ENCODE measurements around the gene PCMTD2.

Gene PCMTD2

GRCh38 chr20:64264091-64264490 is 8.5 kb downstream of the PCMTD2 start:
- TF ChIP-seq, protein P1, sequence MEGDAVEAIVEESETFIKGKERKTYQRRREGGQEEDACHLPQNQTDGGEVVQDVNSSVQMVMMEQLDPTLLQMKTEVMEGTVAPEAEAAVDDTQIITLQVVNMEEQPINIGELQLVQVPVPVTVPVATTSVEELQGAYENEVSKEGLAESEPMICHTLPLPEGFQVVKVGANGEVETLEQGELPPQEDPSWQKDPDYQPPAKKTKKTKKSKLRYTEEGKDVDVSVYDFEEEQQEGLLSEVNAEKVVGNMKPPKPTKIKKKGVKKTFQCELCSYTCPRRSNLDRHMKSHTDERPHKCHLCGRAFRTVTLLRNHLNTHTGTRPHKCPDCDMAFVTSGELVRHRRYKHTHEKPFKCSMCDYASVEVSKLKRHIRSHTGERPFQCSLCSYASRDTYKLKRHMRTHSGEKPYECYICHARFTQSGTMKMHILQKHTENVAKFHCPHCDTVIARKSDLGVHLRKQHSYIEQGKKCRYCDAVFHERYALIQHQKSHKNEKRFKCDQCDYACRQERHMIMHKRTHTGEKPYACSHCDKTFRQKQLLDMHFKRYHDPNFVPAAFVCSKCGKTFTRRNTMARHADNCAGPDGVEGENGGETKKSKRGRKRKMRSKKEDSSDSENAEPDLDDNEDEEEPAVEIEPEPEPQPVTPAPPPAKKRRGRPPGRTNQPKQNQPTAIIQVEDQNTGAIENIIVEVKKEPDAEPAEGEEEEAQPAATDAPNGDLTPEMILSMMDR (IDR thresholded peaks at IDR 0.05; ENCODE audit: low read depth, low read length) = no peak
- no peak overlapping the region for H3K4me3 ChIP-seq (ENCODE audit: low read depth, low read length)

GRCh38 chr20:64265201-64265600 is 9.7 kb downstream of the PCMTD2 start:
- TF ChIP-seq, protein P1 (IDR thresholded peaks at IDR 0.05; ENCODE audit: low read depth, low read length) = no peak
- no peak overlapping the region for H3K4me3 ChIP-seq (ENCODE audit: low read depth, low read length)

DNA sequence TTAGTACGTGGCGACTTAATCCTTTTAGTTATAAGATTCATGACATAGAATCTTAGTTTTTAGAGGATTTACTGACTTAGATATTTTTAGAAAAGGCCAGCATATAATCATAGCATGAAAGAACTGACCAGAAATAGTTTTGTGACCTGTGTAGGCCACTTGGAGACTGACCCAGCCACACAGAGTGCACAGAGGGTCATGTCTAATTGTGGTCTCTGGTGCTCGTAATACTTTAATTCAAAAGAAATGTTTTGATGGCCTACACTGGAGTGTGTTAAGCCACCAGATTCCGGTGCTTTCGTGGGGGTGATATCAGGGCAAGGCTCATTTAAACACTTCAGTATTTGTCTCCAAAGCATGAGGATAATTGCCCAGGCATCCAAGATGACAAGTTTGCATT is 11.4 kb downstream of the PCMTD2 start:
- H3K4me3 ChIP-seq (ENCODE audit: low read depth, low read length) = no peak overlapping the region
- TF ChIP-seq, protein P1 (IDR thresholded peaks at IDR 0.05; ENCODE audit: low read depth, low read length) = no peak

GRCh38 chr20:64268174-64268573 is 12.6 kb downstream of the PCMTD2 start:
- TF ChIP-seq, protein P1 (IDR thresholded peaks at IDR 0.05; ENCODE audit: low read depth, low read length) = no peak
- no peak overlapping the region for H3K4me3 ChIP-seq (ENCODE audit: low read depth, low read length)

GRCh38 chr20:64269604-64270411 is 14.3 kb downstream of the PCMTD2 start:
- H3K4me3 ChIP-seq (ENCODE audit: low read depth, low read length) = no peak overlapping the region
- TF ChIP-seq, protein P1 (IDR thresholded peaks at IDR 0.05; ENCODE audit: low read depth, low read length) = no peak

DNA sequence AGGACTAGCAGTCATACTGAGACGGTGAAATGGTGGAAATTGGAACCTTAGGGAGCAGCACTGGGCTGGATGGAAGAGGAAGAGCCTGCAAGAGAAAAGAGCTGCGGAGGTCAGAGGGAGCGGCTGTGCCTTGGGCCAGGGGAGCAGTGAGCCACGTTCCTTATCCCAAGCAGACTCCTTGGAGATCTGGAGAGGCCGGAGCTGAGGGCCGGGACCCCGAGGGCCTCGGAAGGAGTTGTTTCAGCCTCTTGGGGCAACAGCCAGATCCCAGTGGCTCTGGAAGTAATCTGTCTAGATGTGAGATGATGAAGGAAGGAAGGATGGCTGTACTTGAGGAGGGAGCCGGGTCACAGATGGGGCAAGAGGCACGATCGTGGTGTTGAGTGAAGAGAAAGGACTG is 16.1 kb downstream of the PCMTD2 start:
- TF ChIP-seq, protein P1 (IDR thresholded peaks at IDR 0.05; ENCODE audit: low read depth, low read length) = no peak
- H3K4me3 ChIP-seq (ENCODE audit: low read depth, low read length) = no peak overlapping the region

DNA sequence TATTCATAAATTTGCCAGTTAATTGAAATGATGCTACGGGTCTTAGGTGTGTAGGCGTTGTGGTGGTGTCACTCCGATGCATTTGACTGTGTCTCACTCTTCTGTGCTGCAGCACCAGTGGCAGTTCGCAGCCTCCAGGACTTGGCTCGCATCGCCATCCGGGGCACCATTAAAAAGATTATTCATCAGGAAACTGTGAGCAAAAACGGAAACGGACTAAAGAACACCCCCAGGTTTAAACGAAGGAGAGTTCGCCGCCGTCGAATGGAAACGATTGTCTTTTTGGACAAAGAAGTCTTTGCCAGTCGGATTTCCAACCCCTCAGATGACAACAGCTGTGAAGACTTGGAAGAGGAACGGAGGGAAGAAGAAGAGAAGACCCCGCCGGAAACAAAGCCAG is 17.6 kb downstream of the PCMTD2 start:
- no peak overlapping the region for H3K4me3 ChIP-seq (ENCODE audit: low read depth, low read length)
- TF ChIP-seq, protein P1 (IDR thresholded peaks at IDR 0.05; ENCODE audit: low read depth, low read length) = no peak
